GM21528 (cell line): ENCODE measurements around the gene CLRN3.

Source experiments
- ATAC-seq: cut with Tn5 transposase; IDR thresholded peaks from one replicate; pipeline ENCODE4 v1.9.1; 2021; ENCODE audit warnings: mild to moderate bottlenecking, moderate library complexity; ENCODE audit not compliant: unreplicated experiment, low FRiP score

CLRN3 gene

DNA sequence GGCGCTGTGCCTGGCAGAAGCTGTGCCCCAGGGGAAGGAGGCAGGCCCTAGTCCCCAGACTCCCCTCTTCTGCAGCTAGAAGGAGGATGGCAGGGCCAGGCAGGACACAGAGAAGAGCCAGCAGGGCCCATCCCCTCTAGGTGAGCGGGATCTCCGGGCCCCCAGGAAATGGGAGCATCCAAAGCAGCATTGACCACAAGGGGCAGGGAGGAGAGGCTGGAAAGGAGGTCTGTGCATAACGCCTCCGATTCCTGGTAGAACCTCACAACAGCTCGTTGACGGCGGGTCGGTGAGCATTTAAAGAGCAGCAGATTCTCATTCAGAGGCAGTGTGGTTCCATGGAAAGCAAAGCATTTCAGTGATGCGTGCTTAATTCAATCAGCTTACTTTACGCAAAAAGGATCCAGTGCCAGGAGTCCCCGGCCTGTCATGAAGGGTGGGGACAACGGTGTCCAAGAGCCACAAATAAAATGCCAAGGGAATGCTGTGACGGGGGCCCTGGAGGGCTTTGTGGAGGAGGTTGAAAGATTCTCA, 41.0 kb downstream of the CLRN3 start:
- no peak for ATAC-seq

DNA sequence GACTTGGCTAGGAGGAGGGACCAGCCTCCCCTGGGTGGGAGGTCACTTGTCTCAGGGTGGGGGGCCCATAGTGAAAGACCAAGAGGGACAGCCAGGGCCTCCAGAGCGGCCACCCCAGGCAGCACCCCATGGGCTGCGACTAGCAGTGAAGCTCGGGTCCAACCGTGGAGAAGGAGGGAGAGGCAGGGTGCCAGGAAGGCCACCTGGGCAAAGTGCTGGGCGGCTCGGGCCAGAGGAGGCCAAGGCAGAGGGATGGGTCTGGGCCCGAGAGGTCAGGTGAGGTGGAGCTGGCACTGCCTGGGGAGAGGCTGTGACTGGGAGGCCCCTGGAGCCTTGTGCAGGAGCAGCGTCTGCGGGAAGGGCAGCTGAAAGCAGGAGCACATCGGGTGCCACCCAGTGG, 41.8 kb downstream of the CLRN3 start:
- no peak for ATAC-seq

DNA sequence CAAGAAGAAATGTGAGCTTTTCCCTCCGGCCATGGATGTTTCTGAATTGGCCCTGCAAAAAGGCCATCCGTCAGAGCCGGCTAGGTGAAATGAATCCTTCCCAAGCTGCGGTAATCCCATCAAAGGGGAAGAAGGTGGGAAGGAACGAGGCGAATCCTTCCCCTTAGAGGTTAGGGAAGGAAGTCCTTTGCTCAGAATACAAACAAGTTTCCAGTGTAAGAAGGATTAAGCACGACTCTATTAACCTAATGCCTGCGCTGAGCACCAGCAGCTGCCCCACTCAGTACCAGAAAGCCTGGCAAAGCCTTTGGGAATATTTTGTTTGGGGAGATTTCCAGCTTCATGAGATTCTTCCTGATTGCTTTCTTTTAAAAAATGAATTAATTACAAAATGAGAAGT, 42.8 kb downstream of the CLRN3 start:
- ATAC-seq = no peak

DNA sequence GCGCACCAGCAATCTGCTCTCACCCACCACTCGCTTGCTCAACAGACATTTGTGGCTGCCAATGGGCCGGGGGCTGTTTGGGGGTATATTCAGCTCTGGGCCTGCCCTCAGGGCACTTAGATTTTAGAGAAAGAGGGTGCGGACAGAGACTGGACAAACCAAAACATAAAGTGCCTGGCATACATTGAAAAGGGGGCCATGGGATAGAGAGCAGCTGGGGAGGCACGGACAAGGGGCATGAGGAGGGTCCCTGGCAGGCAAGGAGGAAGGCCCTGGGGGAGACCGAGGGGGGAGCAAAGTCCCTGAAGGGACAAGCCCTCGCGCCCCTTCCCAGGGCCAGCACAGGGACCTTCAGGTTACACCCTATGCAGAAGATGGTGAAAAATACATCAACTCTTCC, 43.5 kb downstream of the CLRN3 start:
- ATAC-seq = no peak

DNA sequence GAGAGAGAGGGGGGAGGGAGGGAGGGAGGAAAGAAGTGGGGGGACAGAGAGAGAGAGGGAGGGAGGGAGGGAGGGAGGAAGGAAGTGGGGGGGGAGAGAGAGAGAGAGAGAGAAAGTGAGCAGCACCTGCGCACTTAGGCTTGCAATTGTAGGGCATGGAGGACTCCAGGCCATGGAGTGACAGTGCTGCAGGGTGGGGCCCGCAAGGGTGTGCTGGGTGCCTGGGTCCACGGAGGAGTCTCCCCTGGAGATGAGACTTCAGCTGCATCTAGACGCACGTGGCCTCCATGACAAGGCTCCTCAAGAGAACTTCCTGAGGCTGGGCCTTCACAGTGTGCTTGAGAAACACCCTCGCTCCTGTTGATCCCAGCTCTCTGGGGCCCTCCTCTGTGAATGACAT, 44.5 kb downstream of the CLRN3 start:
- no peak for ATAC-seq

DNA sequence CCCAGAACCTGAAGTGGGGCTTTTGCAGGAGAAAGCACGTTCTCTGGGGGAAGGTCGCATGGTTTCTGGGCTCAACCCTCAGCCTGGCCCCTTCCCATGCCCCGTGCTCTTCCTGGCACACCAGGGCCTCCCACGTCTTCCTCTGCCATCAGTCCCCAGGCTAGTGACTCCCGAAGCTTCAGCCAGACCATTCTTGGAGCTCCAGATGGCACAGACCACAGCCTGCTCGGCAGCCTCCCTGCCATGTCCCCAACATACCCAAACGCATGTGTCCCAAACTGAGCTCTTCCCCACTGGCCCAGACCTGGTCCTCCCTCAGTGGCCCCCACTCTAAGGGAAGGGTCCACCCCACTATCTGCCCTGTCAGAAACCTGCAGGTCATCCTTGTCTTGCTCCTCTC, 47.0 kb downstream of the CLRN3 start:
- ATAC-seq = no peak

DNA sequence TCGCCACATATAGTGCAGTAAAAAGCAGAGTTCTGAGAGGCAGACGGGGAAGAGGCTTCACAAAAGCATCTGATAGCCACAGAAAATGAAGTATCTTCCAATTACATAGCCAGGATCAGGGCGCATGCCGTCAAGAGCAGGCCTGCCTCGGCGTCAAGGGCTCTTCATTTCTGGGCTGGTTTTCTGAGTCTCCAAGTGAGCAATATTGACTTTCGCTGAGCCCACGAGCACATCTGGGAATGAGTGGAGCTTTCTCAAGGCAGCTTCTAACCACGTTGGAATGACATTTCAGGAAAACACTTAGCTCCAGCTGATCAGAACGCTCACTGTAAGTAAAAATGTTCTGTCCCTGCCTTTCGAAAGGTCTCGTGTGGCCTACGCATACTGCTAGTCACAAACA, 51.9 kb downstream of the CLRN3 start:
- no peak for ATAC-seq

DNA sequence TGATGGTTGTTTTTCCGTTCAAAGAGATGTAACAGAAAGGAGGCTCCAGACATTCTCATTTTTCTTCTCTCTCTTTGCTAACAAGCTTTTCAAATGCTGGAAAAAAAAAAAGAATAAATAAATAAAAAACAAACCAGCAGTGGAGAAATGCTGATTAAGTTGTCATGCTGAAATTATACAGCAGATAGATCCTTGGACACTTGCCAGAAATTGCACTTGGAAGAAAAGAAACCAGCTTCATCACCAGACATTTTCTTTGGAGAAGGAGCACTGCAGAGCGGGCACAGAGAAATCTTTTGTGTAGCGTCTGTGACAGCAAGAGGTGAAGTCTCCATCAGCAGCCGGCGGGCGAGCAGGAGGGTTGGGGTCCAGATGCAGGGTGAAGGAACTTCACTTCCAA, 55.8 kb downstream of the CLRN3 start:
- no peak for ATAC-seq

DNA sequence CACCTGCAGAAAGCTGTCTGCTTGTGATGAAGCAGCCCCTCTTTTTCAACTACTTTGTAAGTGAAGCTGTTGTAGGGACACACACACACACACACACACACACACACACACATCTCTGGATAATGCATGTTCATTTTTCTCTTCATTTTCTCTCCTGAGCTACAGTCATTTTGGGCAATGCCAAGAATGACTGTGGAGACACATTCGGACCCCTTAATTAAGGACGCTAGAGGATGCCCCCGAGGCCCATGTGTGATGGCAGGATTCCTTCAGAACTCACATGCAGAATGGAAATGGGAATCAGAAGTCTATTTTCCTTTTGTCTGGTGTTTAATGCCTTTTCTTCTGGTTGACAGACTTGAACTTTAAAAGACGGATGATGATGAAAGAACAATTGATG, 56.6 kb downstream of the CLRN3 start:
- ATAC-seq = no peak

DNA sequence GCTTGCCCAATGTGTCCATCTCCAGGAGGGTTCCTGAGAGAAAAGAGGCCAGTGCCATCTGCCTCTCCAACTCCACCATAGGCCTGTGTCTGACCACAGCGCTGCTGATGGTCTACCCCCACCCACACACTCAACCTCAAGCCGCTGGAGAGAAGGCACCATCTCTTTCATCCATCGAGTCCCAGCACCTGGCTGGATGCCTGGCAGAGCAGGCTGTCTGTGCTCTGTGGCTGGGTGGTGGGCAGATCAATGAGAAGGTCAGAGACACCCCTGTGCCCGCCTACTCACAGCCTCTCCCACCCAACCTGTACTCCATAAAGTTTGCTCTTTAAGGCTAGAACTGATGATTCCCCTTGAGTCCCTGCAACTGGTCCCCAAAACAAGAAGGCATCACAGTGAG, 58.0 kb downstream of the CLRN3 start:
- no peak for ATAC-seq

DNA sequence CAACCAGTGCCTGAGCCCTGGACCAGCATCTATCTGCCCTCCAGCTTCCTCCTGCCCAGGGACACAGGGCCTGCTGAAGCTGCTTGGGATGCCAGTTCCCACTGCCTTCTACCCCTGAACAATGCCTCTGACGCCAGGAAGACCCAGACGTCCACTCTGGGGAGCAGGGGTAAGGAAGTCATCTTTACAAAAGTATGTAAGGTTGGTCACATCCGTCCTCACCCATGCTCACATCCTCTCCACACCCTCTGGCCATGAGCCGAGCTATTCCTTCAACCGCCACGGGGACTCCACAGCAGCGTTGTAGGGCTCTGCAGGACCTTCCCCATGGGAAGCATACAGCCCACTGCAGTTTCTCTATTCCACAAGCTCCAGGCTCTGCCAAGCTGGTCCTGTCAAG, 58.5 kb downstream of the CLRN3 start:
- ATAC-seq = no peak

DNA sequence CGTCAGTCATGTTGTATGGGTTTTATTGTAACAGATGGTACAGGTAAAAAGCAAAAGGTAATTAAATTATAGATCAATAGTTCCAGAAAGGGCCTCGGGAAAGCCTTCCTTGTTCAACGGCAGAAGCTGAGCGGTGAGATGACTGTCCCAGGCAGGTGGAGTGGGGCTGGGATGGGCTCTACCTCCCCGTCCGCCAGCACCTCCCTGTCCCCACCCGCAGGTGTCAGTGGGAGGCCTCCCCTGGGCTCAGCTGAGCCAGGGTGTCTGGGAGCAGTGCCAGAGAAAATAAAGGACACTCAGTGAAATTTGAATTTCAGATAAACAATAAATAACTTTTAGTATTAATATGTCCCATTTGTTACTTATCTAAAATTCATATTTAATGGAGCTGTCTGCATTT, 58.9 kb downstream of the CLRN3 start:
- no peak for ATAC-seq

DNA sequence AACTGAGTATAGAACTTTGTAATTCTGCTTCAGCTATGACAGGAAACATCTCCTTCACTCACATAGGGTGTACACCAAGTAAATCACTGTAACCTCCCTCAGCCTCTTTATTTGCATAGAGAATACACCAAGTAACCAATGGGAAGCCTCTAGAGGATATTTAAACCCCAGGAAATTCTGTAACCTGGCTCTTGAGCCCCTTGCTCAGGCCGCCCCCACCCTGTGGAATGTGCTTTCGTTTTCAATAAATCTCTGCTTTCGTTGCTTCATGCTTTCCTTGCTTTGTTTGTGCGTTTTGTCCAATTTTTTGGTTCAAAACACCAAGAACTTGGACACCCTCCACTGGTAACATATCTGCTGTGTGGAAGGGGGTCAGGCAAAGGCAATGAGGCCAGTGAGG, 60.2 kb downstream of the CLRN3 start:
- no peak for ATAC-seq

DNA sequence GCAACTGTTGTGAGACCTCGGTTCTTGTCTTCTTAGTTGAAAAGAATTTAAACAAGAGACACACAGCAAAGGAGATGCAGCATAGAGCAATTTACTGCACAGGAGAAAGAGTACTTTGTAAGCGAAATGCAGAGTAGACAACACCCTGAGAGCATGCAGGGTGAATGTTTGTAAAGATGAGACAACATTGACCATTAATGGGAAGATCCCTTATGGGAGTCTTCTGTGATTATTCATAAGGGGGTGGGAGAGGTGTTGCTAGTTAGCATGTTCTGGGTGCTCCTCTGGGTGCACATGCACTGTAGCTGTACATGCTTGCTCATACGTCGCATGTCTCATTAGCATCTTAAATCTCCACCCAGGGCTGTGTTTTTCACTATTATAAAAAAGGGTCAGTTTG, 62.3 kb downstream of the CLRN3 start:
- no peak for ATAC-seq
